Measurements from ENCODE around the gene ZNF426.
A peak's percentile ranks its signal among the peaks of the same experiment; 100 is the strongest.

Gene ZNF426

GRCh38 chr19:9498183-9498902 lies 40.1 kb downstream of the ZNF426 start, which contains the start of gene ZNF560:
ZNF560 (minus strand) TSS chr19:9498616; CDS start chr19:9475313, 23,303 bp downstream.
- peak; percentile 1 for DNase-seq (ENCODE audit: low spot score)

DNA sequence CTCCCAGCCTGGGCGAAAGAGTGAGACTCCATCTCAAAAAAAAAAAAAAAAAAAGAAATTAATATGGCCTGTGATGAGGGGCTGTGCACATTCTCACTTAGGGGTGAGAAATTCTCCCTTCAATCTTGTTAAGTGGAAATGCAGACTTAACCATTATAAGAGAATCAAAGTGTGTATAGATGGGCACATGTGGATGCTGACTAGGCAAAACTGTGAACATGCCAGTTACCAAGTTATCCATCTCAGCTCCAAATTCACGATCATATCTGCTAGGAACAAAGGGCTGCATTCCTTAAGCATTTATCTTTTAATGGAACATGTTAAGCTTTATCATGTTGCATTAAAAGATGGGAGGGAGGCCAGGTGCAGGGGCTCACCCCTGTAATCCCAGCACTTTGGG lies 44.3 kb downstream of the ZNF426 start:
- no peak for DNase-seq (ENCODE audit: low spot score)

DNA sequence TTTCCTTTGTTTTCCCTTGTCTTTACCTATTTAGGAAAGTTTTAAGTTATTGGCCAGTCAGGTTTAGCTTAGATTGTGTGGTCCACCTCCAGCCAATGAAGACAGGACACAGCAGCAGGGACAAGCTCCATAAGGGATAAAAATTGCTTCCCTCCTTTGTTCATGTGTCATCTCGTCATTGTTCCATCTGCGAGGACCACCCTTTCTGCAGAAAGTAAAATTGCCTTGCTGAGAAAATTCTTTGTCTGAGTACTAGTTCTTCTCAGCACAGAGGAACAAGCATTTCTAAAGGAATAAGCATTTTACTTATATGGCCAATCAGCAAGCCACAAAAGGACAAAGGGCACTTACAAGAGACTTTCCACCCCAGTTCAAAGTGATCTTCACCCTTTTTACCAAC lies 51.4 kb downstream of the ZNF426 start:
- DNase-seq (ENCODE audit: low spot score), result no peak

DNA sequence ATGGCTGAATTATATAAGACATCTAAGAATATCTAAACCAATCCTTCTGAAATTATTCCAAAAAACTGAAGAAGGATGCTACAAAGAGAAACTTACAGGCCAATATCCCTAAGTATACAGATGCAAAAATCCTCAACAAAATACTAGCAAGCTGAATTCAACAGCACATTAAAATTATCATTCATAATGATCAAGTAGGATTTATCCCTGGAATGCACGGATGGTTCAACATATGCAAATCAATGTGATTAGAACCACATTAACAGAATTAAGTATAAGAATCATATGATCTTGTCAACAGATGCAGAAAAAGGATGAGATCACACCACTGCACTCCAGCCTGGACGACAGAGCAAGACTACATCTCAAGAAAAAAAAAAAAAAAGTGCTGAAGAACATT lies 53.3 kb downstream of the ZNF426 start:
- DNase-seq (ENCODE audit: low spot score), result no peak

DNA sequence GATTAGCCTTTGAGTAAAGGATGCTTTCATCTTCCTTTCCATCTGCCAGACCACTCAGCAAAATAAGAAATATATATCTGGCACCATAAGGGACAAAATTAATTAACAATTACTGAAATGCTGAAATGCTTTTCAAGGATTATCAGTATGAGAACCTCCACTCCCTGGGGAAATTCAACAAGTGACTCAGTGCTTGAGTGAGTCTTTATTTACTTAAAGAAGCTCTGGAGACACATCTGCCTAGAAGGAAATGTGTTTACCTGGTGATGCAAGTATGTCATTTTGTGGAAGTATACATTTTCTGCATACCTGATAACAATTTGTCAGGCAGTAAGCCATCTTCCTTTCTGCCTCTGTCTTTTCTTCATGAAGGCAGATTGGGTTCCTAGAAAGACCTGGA lies 63.5 kb downstream of the ZNF426 start:
- no peak for DNase-seq (ENCODE audit: low spot score)
